ENCODE measurements around the gene ADIPOQ.

DNA sequence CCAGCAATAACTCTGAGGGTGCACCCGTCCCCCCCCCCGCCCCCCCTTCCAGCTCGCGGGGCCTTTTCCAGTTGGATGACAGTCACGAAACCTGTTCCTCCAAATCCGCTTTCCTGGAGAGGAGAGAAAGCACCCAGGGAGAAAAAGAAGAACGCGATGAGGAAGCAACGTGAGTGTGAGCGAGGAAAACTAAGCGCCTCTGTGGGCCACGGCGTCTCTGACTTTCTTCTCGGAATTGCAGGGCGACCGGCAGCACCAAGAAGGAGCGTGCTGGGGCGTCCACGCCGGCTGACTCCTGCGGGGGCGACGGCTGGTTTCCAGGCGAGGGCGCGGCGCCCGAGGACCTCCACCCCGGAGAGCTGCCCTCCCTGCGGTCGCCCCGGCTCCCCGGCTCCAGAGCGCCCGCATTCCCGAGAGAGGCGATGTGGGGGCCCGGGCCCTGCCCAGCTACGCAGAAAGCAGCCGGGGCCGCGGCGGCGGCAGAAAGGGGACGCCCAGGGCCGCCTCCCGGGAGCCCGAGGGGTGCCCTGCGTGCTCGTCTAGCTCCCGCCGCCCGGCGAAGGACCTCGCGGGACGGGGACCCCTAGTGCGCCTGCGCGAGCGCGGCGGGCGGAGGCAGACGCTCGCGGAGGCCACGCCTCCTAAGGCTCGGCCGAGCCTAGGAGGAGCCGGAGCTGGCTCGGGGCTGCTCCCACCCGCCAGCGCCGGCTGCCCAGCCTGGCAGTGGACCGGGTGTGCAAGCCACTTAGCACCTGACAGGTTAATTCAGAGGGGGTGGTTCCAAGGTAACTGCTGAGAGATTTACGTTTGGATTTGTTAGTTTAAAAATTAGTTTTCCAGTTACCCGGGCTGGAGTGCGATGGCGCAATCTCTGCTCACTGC lies 15.3 kb upstream of the ADIPOQ start:
- TF ChIP-seq CTCF (IDR thresholded peaks at IDR 0.05; ENCODE audit: low read depth, low read length) (no peak), EZH2phosphoT487 (IDR thresholded peaks at IDR 0.05; ENCODE audit: low read depth) (no peak)

Measured in OCI-LY3 (cell line).